Measurements from ENCODE around the gene COL27A1. TPM values are rescaled to one million over a fixed set of nuclear protein-coding genes. Genes with fewer than 3 reads are reported as not detected.

COL27A1 gene
- total and polyA plus RNA-seq, 12 donors: 3.1 to 35.8 (median 5.1) TPM

DNA sequence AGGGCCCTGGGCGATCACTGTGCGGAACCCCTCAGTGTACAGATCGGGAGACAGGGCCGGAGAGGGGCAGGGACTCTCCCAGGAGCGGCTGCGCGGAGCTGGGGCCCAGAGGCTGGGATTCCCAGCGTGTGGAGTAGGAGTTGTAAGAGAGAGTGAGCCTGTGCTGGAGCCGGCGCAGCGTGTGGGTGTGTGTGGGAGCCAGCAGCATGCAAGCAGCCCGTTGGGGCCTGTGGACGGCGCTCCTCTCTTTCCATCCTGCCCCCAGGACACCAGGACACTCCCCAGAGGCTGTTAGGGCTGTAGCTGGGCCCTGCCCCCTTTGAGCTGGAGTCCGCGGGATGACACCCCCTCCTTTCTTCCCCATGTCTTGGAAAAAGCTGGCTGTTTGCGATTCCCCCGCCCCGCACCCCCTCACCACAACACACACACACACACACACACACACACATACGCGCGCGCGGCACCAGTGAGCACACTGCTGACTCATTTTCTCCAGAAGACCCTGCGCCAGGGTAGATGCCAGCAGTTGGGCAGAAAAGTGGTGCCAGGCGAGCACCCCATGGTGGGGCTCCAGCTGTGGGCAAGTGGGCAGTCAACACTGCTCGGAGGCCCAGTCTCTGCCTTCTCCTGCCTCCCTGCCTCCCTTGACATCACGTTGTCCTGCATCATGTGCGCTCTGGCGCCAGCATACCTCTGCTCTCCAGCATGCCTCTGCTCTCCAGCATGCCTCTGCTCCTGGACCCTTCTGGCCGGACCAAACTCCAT, 1.5 kb downstream of the COL27A1 start:
- Histone ChIP-seq H3K36me3 (no peaks in the 10 kb centered on the region), H3K27ac (peak overlapping the region in 9 of 10 donors; percentile 43 to 81 (median 67)), H3K9me3 (no peaks in the 10 kb centered on the region), H3K4me3 (peak overlapping the region; percentile 47 to 78 (median 66)), H3K4me1 (peaks cover 7 to 44% (median 20%) of the 10 kb centered on the region in 9 donors), H3K27me3 (peaks cover 0 to 58% (median 30%) of the 10 kb centered on the region in 7 donors)
- WGBS, 2 donors: 49 to 59% methylated on average over 31 of the region's 31 CpGs
- DNase-seq (peak; percentile 52 to 63), ATAC-seq (peak; percentile 53 to 73 (median 63))
- TF ChIP-seq, protein P1, sequence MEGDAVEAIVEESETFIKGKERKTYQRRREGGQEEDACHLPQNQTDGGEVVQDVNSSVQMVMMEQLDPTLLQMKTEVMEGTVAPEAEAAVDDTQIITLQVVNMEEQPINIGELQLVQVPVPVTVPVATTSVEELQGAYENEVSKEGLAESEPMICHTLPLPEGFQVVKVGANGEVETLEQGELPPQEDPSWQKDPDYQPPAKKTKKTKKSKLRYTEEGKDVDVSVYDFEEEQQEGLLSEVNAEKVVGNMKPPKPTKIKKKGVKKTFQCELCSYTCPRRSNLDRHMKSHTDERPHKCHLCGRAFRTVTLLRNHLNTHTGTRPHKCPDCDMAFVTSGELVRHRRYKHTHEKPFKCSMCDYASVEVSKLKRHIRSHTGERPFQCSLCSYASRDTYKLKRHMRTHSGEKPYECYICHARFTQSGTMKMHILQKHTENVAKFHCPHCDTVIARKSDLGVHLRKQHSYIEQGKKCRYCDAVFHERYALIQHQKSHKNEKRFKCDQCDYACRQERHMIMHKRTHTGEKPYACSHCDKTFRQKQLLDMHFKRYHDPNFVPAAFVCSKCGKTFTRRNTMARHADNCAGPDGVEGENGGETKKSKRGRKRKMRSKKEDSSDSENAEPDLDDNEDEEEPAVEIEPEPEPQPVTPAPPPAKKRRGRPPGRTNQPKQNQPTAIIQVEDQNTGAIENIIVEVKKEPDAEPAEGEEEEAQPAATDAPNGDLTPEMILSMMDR (IDR thresholded peaks at IDR 0.05): peak in 1 of 9 donors; percentile 14
- intact Hi-C loops (cut with DNase I): loop anchor here (5.0 to 10.0 kb wide), 9 partner anchors 78 to 138 kb away; no protein-coding TSS in a partner anchor

DNA sequence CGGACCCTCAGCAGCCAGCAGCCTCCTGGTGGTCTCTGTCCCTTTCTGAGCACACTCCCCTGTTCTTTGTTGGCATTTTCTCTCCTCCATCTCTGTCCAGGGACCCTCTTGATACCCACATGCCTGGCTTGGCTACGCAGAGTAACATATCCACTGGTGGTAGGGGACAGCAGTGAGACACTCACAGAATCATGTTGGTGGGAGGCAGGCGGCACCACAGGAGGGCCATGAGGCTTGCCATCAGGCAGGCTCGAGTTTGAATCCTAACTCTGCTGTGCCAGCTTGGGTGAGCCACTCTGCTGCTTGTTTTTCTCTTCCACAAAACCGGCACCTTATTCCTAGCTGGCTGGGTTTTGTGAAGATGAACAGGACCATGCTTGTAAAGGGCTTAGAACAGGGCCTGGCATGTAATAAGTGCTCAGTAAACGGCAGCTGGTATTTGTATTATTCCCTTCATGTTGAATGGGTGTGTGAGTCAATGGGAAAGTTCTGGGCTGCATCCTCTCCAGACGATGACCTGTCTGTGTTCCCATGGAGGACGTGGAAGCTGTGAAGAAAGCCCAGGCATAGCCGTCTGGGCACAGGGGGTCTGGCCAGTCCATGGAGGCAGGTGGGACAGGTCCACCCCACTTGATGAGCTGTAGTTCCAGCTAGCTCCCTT, 2.3 kb downstream of the COL27A1 start:
- Histone ChIP-seq H3K27me3 (peaks cover 0 to 52% (median 23%) of the 10 kb centered on the region in 7 donors), H3K27ac (peak overlapping the region in 1 of 10 donors; percentile 30), H3K36me3 (no peaks in the 10 kb centered on the region), H3K4me3 (no peak overlapping the region), H3K9me3 (no peaks in the 10 kb centered on the region), H3K4me1 (peaks cover 9 to 52% (median 28%) of the 10 kb centered on the region in 9 donors)
- 75 to 87% methylated on average over 9 of the region's 9 CpGs for WGBS, 2 donors
- DNase-seq (no peak), ATAC-seq (no peak)
- TF ChIP-seq, protein P1 (IDR thresholded peaks at IDR 0.05): no peak
- intact Hi-C loops (cut with DNase I): loop anchor here (5.0 to 10.0 kb wide), 9 partner anchors 77 to 137 kb away; no protein-coding TSS in a partner anchor

DNA sequence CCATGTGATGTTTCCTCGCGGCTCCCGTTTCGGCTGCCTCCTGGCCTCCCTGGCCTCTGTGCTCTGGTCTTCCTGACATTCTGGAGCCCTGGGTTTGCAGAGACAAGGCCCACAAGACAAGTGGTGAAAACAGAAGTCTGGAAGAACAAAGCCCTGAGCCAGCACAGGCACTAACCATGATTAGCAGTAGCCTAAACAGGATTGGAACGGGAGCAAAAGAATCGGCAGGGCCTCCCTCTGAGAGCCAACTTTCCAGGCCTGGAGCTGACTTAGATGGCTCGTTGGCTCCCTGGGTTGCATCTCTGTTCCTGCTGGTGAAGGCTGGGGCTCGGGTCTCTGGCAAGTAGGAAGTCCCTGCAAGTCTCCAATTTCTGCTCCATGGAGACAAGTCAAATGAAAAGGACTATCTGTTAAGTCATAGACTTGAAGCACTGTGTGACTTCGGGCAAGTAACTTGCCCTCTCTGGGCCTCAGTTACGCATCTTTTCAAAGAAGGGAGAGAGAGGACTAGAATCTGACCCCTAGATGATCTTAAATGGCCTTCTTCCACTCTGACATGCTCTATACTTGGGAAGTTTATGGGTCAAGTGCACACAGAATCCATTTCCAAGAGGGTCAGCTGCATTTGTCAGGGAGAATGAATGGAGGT, 3.3 kb downstream of the COL27A1 start:
- DNase-seq (no peak), ATAC-seq (no peak)
- H3K27ac ChIP-seq: no peak overlapping the region
- 73 to 78% methylated on average over 10 of the region's 10 CpGs for WGBS, 2 donors
- peaks cover 11 to 57% (median 33%) of the 10 kb centered on the region in 9 donors for H3K4me1 ChIP-seq
- intact Hi-C loops (cut with DNase I): loop anchor here (5.0 to 10.0 kb wide), 9 partner anchors 76 to 136 kb away; no protein-coding TSS in a partner anchor
- TF ChIP-seq, protein P1 (IDR thresholded peaks at IDR 0.05): no peak
- peaks cover 0 to 42% (median 14%) of the 10 kb centered on the region in 7 donors for H3K27me3 ChIP-seq
- H3K4me3 ChIP-seq: no peak overlapping the region
- H3K36me3 ChIP-seq: no peaks in the 10 kb centered on the region
- no peaks in the 10 kb centered on the region for H3K9me3 ChIP-seq

DNA sequence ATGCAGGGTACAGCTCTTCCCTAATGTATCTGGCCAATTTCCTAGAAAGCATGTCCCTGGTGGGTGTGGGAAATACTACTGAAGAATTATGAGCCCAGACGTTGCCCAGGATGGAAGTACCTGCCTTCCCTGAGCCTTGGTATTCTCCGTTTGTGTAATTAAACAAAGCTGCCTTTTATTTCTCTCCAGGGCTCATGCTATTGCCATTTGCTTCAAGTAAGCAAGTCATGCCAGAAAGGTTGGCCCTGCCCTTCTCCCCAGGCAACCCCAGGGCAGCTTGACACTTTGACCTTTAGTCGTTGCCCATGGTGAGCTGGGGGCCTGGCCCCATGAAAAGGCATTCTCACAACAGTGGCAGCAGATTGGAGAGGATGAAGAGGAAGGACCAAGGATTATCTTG, 4.4 kb downstream of the COL27A1 start:
- no peak overlapping the region for H3K27ac ChIP-seq
- no peak for DNase-seq

More for the DNA sequence above, 4.4 kb downstream of the COL27A1 start:
- Histone ChIP-seq H3K36me3 (no peaks in the 10 kb centered on the region), H3K4me1 (peaks cover 6 to 53% (median 27%) of the 10 kb centered on the region in 9 donors), H3K4me3 (no peak overlapping the region), H3K27me3 (peaks cover 0 to 31% (median 3%) of the 10 kb centered on the region in 7 donors), H3K9me3 (no peaks in the 10 kb centered on the region)
- intact Hi-C loops (cut with DNase I): loop anchor here (5.0 to 10.0 kb wide), 10 partner anchors 55 to 135 kb away; no protein-coding TSS in a partner anchor
- TF ChIP-seq, protein P1 (IDR thresholded peaks at IDR 0.05): no peak
- WGBS, 2 donors: 59 to 60% methylated on average over 3 of the region's 3 CpGs
- no peak for ATAC-seq

Data from heart right ventricle (tissue), 16 donors.